ENCODE data around the gene ACCS.

- TF ChIP-seq CTCF (IDR thresholded peaks at IDR 0.05; ENCODE audit: insufficient read depth, low read depth, low read length) (no peak), EZH2 (IDR thresholded peaks at IDR 0.05; ENCODE audit: insufficient read depth, low read length) (no peak)
Observed at GRCh38 chr11:44126304-44126703, 60.2 kb downstream of the ACCS start.
